ENCODE data around the gene MVB12B. TPM values are rescaled to one million over a fixed set of nuclear protein-coding genes. Genes with fewer than 3 reads are reported as not detected.
A peak's percentile ranks its signal among the peaks of the same experiment; 100 is the strongest.

The MVB12B gene
- total RNA-seq, 4 donors from 2014 or later, result 10.2 to 25.7 (median 14.0) TPM

- no peaks in the 10 kb centered on the region for H3K9me3 ChIP-seq
- H3K4me3 ChIP-seq, result no peak overlapping the region
- TF ChIP-seq POLR2AphosphoS5 (IDR thresholded peaks at IDR 0.05) (no peak), CTCF (IDR thresholded peaks at IDR 0.05) (no peak), EP300 (IDR thresholded peaks at IDR 0.05) (no peak), POLR2A (IDR thresholded peaks at IDR 0.05) (no peak)
- DNase-seq (ENCODE audit: low spot score in 2 of 2), result peak in 1 of 2 donors; percentile 26
- H3K36me3 ChIP-seq, result no peaks in the 10 kb centered on the region
- H3K27me3 ChIP-seq, result no peaks in the 10 kb centered on the region
- peaks cover 10% of the 10 kb centered on the region for H3K4me1 ChIP-seq
- no peak overlapping the region for H3K27ac ChIP-seq
- 94% methylated on average over 7 of the region's 7 CpGs for WGBS
Measured at GRCh38 chr9:126459126-126459525, 132.5 kb downstream of the MVB12B start.

GRCh38 chr9:126459546-126459945 is 132.9 kb downstream of the MVB12B start:
- Histone ChIP-seq H3K4me3 (no peak overlapping the region), H3K27ac (no peak overlapping the region), H3K9me3 (no peaks in the 10 kb centered on the region), H3K27me3 (no peaks in the 10 kb centered on the region), H3K4me1 (peaks cover 10% of the 10 kb centered on the region), H3K36me3 (no peaks in the 10 kb centered on the region)
- 100% methylated on average over 16 of the region's 16 CpGs for WGBS
- DNase-seq (ENCODE audit: low spot score in 2 of 2), result no peak
- no peak for TF ChIP-seq CTCF (IDR thresholded peaks at IDR 0.05)
- TF ChIP-seq EP300 (IDR thresholded peaks at IDR 0.05), result no peak

GRCh38 chr9:126459965-126460843 is 133.6 kb downstream of the MVB12B start:
- no peak for TF ChIP-seq EP300 (IDR thresholded peaks at IDR 0.05)
- no peak for TF ChIP-seq POLR2AphosphoS5 (IDR thresholded peaks at IDR 0.05)
- no peak for TF ChIP-seq CTCF (IDR thresholded peaks at IDR 0.05)
- no peak for TF ChIP-seq POLR2A (IDR thresholded peaks at IDR 0.05)
- H3K4me3 ChIP-seq, result no peak overlapping the region
- no peaks in the 10 kb centered on the region for H3K9me3 ChIP-seq
- 92% methylated on average over 14 of the region's 14 CpGs for WGBS
- no peak for DNase-seq (ENCODE audit: low spot score in 2 of 2)
- H3K36me3 ChIP-seq, result no peaks in the 10 kb centered on the region
- H3K27ac ChIP-seq, result no peak overlapping the region
- peaks cover 10% of the 10 kb centered on the region for H3K4me1 ChIP-seq
- no peaks in the 10 kb centered on the region for H3K27me3 ChIP-seq

GRCh38 chr9:126461029-126461428 is 134.4 kb downstream of the MVB12B start:
- no peak for DNase-seq (ENCODE audit: low spot score in 2 of 2)
- Histone ChIP-seq H3K4me3 (no peak overlapping the region), H3K27ac (no peak overlapping the region), H3K27me3 (no peaks in the 10 kb centered on the region), H3K36me3 (no peaks in the 10 kb centered on the region), H3K9me3 (no peaks in the 10 kb centered on the region), H3K4me1 (peaks cover 10% of the 10 kb centered on the region)
- no peak for TF ChIP-seq CTCF (IDR thresholded peaks at IDR 0.05)
- TF ChIP-seq POLR2AphosphoS5 (IDR thresholded peaks at IDR 0.05), result no peak
- TF ChIP-seq EP300 (IDR thresholded peaks at IDR 0.05), result no peak
- TF ChIP-seq POLR2A (IDR thresholded peaks at IDR 0.05), result no peak
- 79% methylated on average over 8 of the region's 8 CpGs for WGBS

GRCh38 chr9:126461608-126462007 is 135.0 kb downstream of the MVB12B start:
- no peaks in the 10 kb centered on the region for H3K36me3 ChIP-seq
- H3K4me3 ChIP-seq, result no peak overlapping the region
- TF ChIP-seq POLR2AphosphoS5 (IDR thresholded peaks at IDR 0.05) (no peak), CTCF (IDR thresholded peaks at IDR 0.05) (no peak), POLR2A (IDR thresholded peaks at IDR 0.05) (no peak), EP300 (IDR thresholded peaks at IDR 0.05) (no peak)
- H3K27ac ChIP-seq, result no peak overlapping the region
- H3K9me3 ChIP-seq, result no peaks in the 10 kb centered on the region
- WGBS, result 94% methylated on average over 17 of the region's 17 CpGs
- no peak for DNase-seq (ENCODE audit: low spot score in 2 of 2)
- no peaks in the 10 kb centered on the region for H3K27me3 ChIP-seq
- H3K4me1 ChIP-seq, result peaks cover 4% of the 10 kb centered on the region
